ENCODE data around the gene ARID1B. TPM values are rescaled to one million over a fixed set of nuclear protein-coding genes. Genes with fewer than 3 reads are reported as not detected.

Gene ARID1B
- total and polyA plus RNA-seq, 2 experiments from 2014 or later, result 32.9 to 67.0 TPM

- WGBS (ENCODE audit: low lambda C conversion rate, missing lambda C conversion rate), result 42% methylated on average over 8 of the region's 8 CpGs
- peak overlapping the region; percentile 22 for H3K27ac ChIP-seq
- no peaks in the 10 kb centered on the region for H3K9me3 ChIP-seq (ENCODE audit: low read depth)
These were observed 293.4 kb downstream of the ARID1B start for GRCh38 chr6:157070403-157071107.

DNA sequence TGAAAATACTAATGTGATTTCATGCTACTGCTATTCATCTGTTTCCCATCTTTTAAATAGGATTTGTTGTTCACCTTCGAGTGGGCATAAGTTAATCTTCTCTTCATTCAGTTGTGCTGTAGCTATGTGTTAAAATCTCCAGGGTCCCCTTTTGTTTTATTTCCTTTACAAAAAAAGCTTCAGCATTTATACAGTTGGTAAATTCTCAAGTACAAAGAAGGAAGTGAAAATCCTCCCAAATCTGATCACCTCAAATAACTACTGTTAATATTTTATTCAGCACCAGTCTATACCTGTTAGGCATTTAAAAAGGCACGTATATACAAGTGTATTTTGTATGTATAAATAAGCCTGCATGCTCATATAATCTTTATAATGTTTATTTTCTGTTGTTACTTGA is 294.9 kb downstream of the ARID1B start:
- WGBS (ENCODE audit: low lambda C conversion rate, missing lambda C conversion rate), result 94% methylated on average over 2 of the region's 2 CpGs
- TF ChIP-seq, protein P1, sequence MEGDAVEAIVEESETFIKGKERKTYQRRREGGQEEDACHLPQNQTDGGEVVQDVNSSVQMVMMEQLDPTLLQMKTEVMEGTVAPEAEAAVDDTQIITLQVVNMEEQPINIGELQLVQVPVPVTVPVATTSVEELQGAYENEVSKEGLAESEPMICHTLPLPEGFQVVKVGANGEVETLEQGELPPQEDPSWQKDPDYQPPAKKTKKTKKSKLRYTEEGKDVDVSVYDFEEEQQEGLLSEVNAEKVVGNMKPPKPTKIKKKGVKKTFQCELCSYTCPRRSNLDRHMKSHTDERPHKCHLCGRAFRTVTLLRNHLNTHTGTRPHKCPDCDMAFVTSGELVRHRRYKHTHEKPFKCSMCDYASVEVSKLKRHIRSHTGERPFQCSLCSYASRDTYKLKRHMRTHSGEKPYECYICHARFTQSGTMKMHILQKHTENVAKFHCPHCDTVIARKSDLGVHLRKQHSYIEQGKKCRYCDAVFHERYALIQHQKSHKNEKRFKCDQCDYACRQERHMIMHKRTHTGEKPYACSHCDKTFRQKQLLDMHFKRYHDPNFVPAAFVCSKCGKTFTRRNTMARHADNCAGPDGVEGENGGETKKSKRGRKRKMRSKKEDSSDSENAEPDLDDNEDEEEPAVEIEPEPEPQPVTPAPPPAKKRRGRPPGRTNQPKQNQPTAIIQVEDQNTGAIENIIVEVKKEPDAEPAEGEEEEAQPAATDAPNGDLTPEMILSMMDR (IDR thresholded peaks at IDR 0.05; ENCODE audit: poor library complexity), result no peak
- TF ChIP-seq EZH2 (IDR thresholded peaks at IDR 0.05; ENCODE audit: borderline replicate concordance) (no peak), EZH2phosphoT487 (IDR thresholded peaks at IDR 0.05; ENCODE audit: low read depth, severe bottlenecking, unreplicated experiment) (no peak)
- DNase-seq (ENCODE audit: low spot score), result no peak
- no peak overlapping the region for H3K27ac ChIP-seq
- no peaks in the 10 kb centered on the region for H3K9me2 ChIP-seq (replicated peaks; ENCODE audit: insufficient read depth)
- H3K36me3 ChIP-seq (replicated peaks; ENCODE audit: insufficient read depth, low read depth), result no peaks in the 10 kb centered on the region
- no peak overlapping the region for H3K4me2 ChIP-seq
- no peak overlapping the region for H3K4me3 ChIP-seq
- H3K27me3 ChIP-seq, result no peaks in the 10 kb centered on the region
- no peaks in the 10 kb centered on the region for H3K9me3 ChIP-seq (ENCODE audit: low read depth)
- H3K4me1 ChIP-seq (ENCODE audit: insufficient read depth), result peaks cover 25% of the 10 kb centered on the region
- H3K79me2 ChIP-seq, result peaks cover 79% of the 10 kb centered on the region
- no peak overlapping the region for H2AFZ ChIP-seq
- peaks cover 19% of the 10 kb centered on the region for H4K20me1 ChIP-seq (ENCODE audit: insufficient read depth, poor library complexity, severe bottlenecking)

More at GRCh38 chr6:157070403-157071107, 293.4 kb downstream of the ARID1B start:
- TF ChIP-seq, protein P1 (IDR thresholded peaks at IDR 0.05; ENCODE audit: poor library complexity), result no peak
- TF ChIP-seq EZH2 (IDR thresholded peaks at IDR 0.05; ENCODE audit: borderline replicate concordance) (no peak), EZH2phosphoT487 (IDR thresholded peaks at IDR 0.05; ENCODE audit: low read depth, severe bottlenecking, unreplicated experiment) (no peak)
- H3K4me3 ChIP-seq, result no peak overlapping the region
- H3K4me2 ChIP-seq, result peak overlapping the region; percentile 63
- peaks cover 27% of the 10 kb centered on the region for H4K20me1 ChIP-seq (ENCODE audit: insufficient read depth, poor library complexity, severe bottlenecking)
- peaks cover 25% of the 10 kb centered on the region for H3K4me1 ChIP-seq (ENCODE audit: insufficient read depth)
- DNase-seq (ENCODE audit: low spot score), result no peak
- no peaks in the 10 kb centered on the region for H3K27me3 ChIP-seq
- peaks cover 79% of the 10 kb centered on the region for H3K79me2 ChIP-seq
- H2AFZ ChIP-seq, result no peak overlapping the region
- H3K9me2 ChIP-seq (replicated peaks; ENCODE audit: insufficient read depth), result no peaks in the 10 kb centered on the region
- no peaks in the 10 kb centered on the region for H3K36me3 ChIP-seq (replicated peaks; ENCODE audit: insufficient read depth, low read depth)

GRCh38 chr6:157073596-157073995 is 296.4 kb downstream of the ARID1B start:
- no peak overlapping the region for H2AFZ ChIP-seq
- H3K4me3 ChIP-seq, result no peak overlapping the region
- TF ChIP-seq EZH2phosphoT487 (IDR thresholded peaks at IDR 0.05; ENCODE audit: low read depth, severe bottlenecking, unreplicated experiment) (no peak), EZH2 (IDR thresholded peaks at IDR 0.05; ENCODE audit: borderline replicate concordance) (no peak)
- TF ChIP-seq, protein P1 (IDR thresholded peaks at IDR 0.05; ENCODE audit: poor library complexity), result no peak
- H3K27ac ChIP-seq, result no peak overlapping the region
- H4K20me1 ChIP-seq (ENCODE audit: insufficient read depth, poor library complexity, severe bottlenecking), result peaks cover 27% of the 10 kb centered on the region
- no peaks in the 10 kb centered on the region for H3K9me2 ChIP-seq (replicated peaks; ENCODE audit: insufficient read depth)
- no peaks in the 10 kb centered on the region for H3K27me3 ChIP-seq
- no peak overlapping the region for H3K4me2 ChIP-seq
- DNase-seq (ENCODE audit: low spot score), result no peak
- 83% methylated on average over 4 of the region's 4 CpGs for WGBS (ENCODE audit: low lambda C conversion rate, missing lambda C conversion rate)
- peaks cover 77% of the 10 kb centered on the region for H3K79me2 ChIP-seq
- H3K9me3 ChIP-seq (ENCODE audit: low read depth), result no peaks in the 10 kb centered on the region
- no peaks in the 10 kb centered on the region for H3K36me3 ChIP-seq (replicated peaks; ENCODE audit: insufficient read depth, low read depth)
- H3K4me1 ChIP-seq (ENCODE audit: insufficient read depth), result peaks cover 25% of the 10 kb centered on the region
